ENCODE measurements around the gene KCNJ2.

The KCNJ2 gene

DNA sequence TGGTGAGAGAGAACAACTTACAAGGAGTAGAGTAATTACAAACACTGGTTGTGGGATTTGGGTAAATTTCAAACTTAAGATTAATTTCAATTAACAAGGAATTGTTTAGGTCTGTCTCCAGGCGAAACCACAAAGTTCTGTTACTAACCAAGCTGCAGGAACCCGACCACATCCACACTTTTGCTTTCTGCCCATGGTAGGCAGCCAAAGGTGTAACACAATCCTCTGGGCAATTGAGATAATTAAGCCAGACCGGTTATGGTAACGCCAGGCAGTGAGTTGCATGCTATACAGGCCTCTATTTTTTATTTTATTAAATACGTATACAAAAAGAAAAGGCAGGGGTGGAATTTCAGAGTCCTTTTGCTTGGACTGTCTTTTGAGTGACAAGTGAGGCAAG lies 12.0 kb downstream of the KCNJ2 start:
- DNase-seq (ENCODE audit: extremely low read depth, low read depth), result no peak
- no peak for TF ChIP-seq CTCF (IDR thresholded peaks at IDR 0.05; ENCODE audit: low read depth, low read length, missing control alignments)

GRCh38 chr17:70181866-70182265 lies 12.5 kb downstream of the KCNJ2 start:
- TF ChIP-seq CTCF (IDR thresholded peaks at IDR 0.05; ENCODE audit: low read depth, low read length, missing control alignments), result no peak
- no peak overlapping the region for H3K4me3 ChIP-seq (replicated peaks; ENCODE audit: low read depth, low read length)
- no peak for DNase-seq (ENCODE audit: extremely low read depth, low read depth)

More for the DNA sequence above, 12.0 kb downstream of the KCNJ2 start:
- H3K4me3 ChIP-seq (replicated peaks; ENCODE audit: low read depth, low read length), result no peak overlapping the region

- DNase-seq (ENCODE audit: extremely low read depth, low read depth), result no peak
- TF ChIP-seq CTCF (IDR thresholded peaks at IDR 0.05; ENCODE audit: low read depth, low read length, missing control alignments), result no peak
- H3K4me3 ChIP-seq (replicated peaks; ENCODE audit: low read depth, low read length), result no peak overlapping the region
Observed at GRCh38 chr17:70183508-70183907, 14.2 kb downstream of the KCNJ2 start.

DNA sequence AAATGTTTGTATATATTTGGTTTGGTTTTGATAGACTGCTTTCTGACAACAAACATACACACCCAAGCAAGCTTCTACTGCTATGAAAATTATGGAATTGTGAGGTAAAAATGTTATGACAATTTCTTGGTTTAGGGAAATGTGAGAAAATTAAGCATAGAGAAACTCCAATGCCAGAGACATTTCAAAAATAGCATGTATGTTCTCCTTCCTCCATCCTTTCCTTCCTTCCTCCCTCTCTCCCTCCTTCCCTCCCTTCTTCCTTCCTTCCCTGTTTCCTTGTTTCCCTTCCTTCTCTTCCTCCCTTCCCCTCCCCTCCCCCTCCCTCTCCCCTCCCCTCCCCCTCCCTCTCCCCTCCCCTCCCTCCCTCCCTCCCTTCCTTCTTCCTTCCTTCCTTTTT lies 14.9 kb downstream of the KCNJ2 start:
- DNase-seq (ENCODE audit: extremely low read depth, low read depth), result no peak
- no peak overlapping the region for H3K4me3 ChIP-seq (replicated peaks; ENCODE audit: low read depth, low read length)
- no peak for TF ChIP-seq CTCF (IDR thresholded peaks at IDR 0.05; ENCODE audit: low read depth, low read length, missing control alignments)

DNA sequence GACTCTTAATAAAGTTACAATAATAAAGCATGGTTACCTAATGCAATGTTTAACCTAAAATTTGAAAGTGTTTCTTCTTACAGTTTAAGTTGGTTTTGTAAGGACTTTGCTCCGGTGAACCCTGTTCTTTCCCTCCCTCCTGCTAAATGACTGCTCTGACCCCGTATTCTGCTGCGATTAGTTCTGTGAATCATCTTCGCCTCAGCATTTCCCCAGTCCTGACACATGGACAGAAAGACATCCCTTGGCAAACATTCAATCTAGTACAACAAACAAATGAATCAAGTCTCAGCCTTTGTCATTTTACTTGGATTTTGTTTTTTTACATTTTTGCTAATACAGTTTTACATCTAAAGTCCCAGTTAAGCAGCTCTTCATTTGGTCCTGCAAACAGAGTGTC lies 15.4 kb downstream of the KCNJ2 start:
- no peak for TF ChIP-seq CTCF (IDR thresholded peaks at IDR 0.05; ENCODE audit: low read depth, low read length, missing control alignments)
- no peak for DNase-seq (ENCODE audit: extremely low read depth, low read depth)
- no peak overlapping the region for H3K4me3 ChIP-seq (replicated peaks; ENCODE audit: low read depth, low read length)

DNA sequence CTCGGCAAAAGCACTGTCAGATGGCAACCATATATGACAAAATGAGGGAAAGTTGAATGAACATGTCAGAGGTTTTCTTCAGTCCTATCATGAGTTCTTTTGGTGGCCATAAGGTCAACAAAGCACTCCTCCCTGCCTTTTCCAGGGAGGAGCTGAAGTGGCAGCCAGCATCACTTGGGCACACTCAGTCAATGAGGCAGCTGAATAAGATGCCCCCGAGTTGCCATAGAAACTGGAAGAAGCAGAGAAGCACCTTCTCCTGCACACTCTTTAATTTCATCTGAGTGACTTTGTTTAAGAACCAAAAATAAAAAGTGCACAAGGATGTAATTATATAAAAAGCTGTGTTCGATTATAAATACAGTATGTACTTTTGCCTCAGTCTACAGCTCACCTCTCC lies 16.0 kb downstream of the KCNJ2 start:
- TF ChIP-seq CTCF (IDR thresholded peaks at IDR 0.05; ENCODE audit: low read depth, low read length, missing control alignments), result no peak
- no peak overlapping the region for H3K4me3 ChIP-seq (replicated peaks; ENCODE audit: low read depth, low read length)
- DNase-seq (ENCODE audit: extremely low read depth, low read depth), result no peak

- TF ChIP-seq CTCF (IDR thresholded peaks at IDR 0.05; ENCODE audit: low read depth, low read length, missing control alignments), result no peak
- no peak overlapping the region for H3K4me3 ChIP-seq (replicated peaks; ENCODE audit: low read depth, low read length)
- no peak for DNase-seq (ENCODE audit: extremely low read depth, low read depth)
Observed at GRCh38 chr17:70187383-70187782, 18.1 kb downstream of the KCNJ2 start.

Data from HFF-Myc (cell line).